ENCODE measurements around the gene SRP68. TPM values are rescaled to one million over a fixed set of nuclear protein-coding genes. Genes with fewer than 3 reads are reported as not detected.

Gene SRP68
- 27.5 and 30.4 TPM in 2 replicates for total RNA-seq (2012; rRNA removed)

- Histone ChIP-seq H3K27me3 (ENCODE audit: control insufficient read depth, insufficient read depth, low read length) (peaks cover 37% of the 10 kb centered on the region), H3K4me3 (ENCODE audit: low read length) (peak within 1 kb of the TSS; percentile 78), H3K9me3 (replicated peaks; ENCODE audit: low read length) (no peaks in the 10 kb centered on the region), H3K9ac (ENCODE audit: low read depth, low read length) (peak within 1 kb of the TSS; percentile 97), H3K4me2 (ENCODE audit: low read length) (peak within 1 kb of the TSS; percentile 94), H3K36me3 (ENCODE audit: insufficient read depth, low read length) (peaks cover 9% of the 10 kb centered on the region), H3K4me1 (ENCODE audit: control insufficient read depth, insufficient read depth, low read length) (peaks cover 8% of the 10 kb centered on the region)
Measured at GRCh38 chr17:76072148-76072858, at the start of gene SRP68. Gene SRP68 (minus strand): TSS chr17:76072517. CDS start chr17:76072491, 26 bp downstream.

DNA sequence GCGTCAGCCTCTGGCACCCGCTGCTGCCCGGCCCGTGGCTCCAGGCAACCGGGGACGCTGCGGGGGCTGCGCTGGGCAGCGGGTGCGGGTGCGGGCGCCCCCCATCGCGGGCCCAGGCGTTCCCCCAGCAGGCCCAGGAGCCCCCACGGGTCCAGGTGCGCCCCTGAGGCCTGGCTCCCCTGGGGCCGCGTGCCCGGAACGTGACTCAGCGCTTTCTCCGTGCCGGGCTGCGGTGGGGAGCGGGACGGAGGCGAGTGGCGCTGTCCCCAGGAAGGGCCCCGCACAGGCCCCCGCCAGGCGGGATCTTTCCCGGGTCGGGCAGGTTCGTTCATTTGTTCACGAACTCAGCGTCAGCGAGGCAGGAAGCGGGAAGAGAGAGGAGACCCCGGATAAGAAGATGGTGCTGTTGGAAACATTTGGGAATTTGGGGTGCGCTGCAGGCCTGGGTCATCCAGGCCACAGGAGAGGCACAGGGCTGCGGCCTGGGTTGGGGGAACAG is 49.7 kb upstream of the SRP68 start:
- Histone ChIP-seq H3K27me3 (ENCODE audit: control insufficient read depth, insufficient read depth, low read length) (peaks cover 10% of the 10 kb centered on the region), H3K4me3 (ENCODE audit: low read length) (peak overlapping the region; percentile 56), H3K9me3 (replicated peaks; ENCODE audit: low read length) (no peaks in the 10 kb centered on the region), H3K4me1 (ENCODE audit: control insufficient read depth, insufficient read depth, low read length) (peaks cover 7% of the 10 kb centered on the region), H3K9ac (ENCODE audit: low read depth, low read length) (peak overlapping the region; percentile 78), H3K36me3 (ENCODE audit: insufficient read depth, low read length) (no peaks in the 10 kb centered on the region), H3K4me2 (ENCODE audit: low read length) (peak overlapping the region; percentile 76)

DNA sequence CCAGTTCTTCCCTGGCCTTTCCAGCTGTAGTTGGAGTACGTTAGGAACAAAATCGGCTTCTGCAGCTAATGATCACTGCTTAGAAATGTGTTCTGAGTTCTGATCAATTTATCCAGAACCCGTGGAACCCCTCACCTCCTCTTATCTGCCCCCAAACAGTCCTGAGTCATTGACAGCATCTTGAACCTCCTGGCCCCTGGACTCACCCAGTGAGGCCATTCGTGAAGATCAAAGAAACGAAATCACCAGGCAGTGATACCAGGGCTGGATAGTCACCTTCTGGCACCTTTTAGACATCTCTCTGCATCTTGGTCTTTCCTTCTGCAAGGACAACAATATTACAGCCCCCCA is 48.3 kb upstream of the SRP68 start:
- Histone ChIP-seq H3K4me3 (ENCODE audit: low read length) (no peak overlapping the region), H3K9ac (ENCODE audit: low read depth, low read length) (no peak overlapping the region), H3K27me3 (ENCODE audit: control insufficient read depth, insufficient read depth, low read length) (peaks cover 6% of the 10 kb centered on the region), H3K9me3 (replicated peaks; ENCODE audit: low read length) (no peaks in the 10 kb centered on the region), H3K4me2 (ENCODE audit: low read length) (no peak overlapping the region), H3K4me1 (ENCODE audit: control insufficient read depth, insufficient read depth, low read length) (peaks cover 7% of the 10 kb centered on the region), H3K36me3 (ENCODE audit: insufficient read depth, low read length) (no peaks in the 10 kb centered on the region)

- Histone ChIP-seq H3K4me2 (ENCODE audit: low read length) (no peak overlapping the region), H3K4me3 (ENCODE audit: low read length) (no peak overlapping the region), H3K9me3 (replicated peaks; ENCODE audit: low read length) (no peaks in the 10 kb centered on the region), H3K4me1 (ENCODE audit: control insufficient read depth, insufficient read depth, low read length) (peaks cover 7% of the 10 kb centered on the region), H3K36me3 (ENCODE audit: insufficient read depth, low read length) (no peaks in the 10 kb centered on the region), H3K27me3 (ENCODE audit: control insufficient read depth, insufficient read depth, low read length) (peaks cover 6% of the 10 kb centered on the region), H3K9ac (ENCODE audit: low read depth, low read length) (no peak overlapping the region)
Measured at GRCh38 chr17:76119409-76120371, 47.4 kb upstream of the SRP68 start.

- H3K9me3 ChIP-seq (replicated peaks; ENCODE audit: low read length), result no peaks in the 10 kb centered on the region
Measured at GRCh38 chr17:76115138-76115754, 42.9 kb upstream of the SRP68 start.

DNA sequence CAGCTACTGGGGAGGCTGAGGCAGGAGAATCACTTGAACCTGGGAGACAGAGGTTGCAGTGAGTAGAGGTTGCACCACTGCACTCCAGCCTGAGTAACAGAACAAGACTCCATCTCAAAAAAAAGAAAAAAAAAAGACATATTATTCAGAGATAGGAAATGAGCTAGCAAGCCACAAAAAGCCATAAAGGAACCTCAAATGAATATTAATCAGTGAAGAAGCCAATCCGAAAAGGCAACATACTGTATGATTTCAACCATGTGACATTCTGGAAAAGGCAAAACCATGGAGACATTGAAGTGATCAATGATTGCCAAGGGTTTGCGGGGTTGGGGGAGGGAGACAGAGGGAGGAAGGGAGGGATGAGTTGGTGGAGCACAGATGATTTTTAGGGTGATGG is 39.6 kb upstream of the SRP68 start:
- Histone ChIP-seq H3K36me3 (ENCODE audit: insufficient read depth, low read length) (no peaks in the 10 kb centered on the region), H3K9me3 (replicated peaks; ENCODE audit: low read length) (no peaks in the 10 kb centered on the region), H3K4me2 (ENCODE audit: low read length) (no peak overlapping the region), H3K27me3 (ENCODE audit: control insufficient read depth, insufficient read depth, low read length) (no peaks in the 10 kb centered on the region), H3K4me3 (ENCODE audit: low read length) (no peak overlapping the region), H3K4me1 (ENCODE audit: control insufficient read depth, insufficient read depth, low read length) (no peaks in the 10 kb centered on the region), H3K9ac (ENCODE audit: low read depth, low read length) (no peak overlapping the region)

More at GRCh38 chr17:76115138-76115754, 42.9 kb upstream of the SRP68 start:
- Histone ChIP-seq H3K9ac (ENCODE audit: low read depth, low read length) (no peak overlapping the region), H3K4me3 (ENCODE audit: low read length) (no peak overlapping the region), H3K36me3 (ENCODE audit: insufficient read depth, low read length) (no peaks in the 10 kb centered on the region), H3K4me2 (ENCODE audit: low read length) (no peak overlapping the region), H3K27me3 (ENCODE audit: control insufficient read depth, insufficient read depth, low read length) (no peaks in the 10 kb centered on the region), H3K4me1 (ENCODE audit: control insufficient read depth, insufficient read depth, low read length) (no peaks in the 10 kb centered on the region)

DNA sequence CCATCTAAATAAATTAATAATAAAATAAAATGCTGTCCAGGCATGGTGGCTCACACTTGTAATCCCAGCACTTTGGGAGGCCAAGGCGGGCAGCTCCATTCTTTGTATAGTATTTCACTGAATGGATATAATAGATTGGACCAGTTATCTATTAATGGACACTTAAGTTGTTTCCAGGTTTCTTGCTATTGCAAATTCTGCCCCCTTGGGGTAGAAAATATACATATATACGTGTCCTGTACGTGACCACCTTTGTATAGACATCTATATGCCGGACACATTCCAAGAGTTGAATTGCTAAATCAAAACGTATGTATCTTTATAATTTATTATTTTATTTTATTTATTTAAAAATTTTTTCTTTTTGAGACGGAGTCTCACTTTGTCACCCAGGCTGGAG is 35.2 kb upstream of the SRP68 start:
- Histone ChIP-seq H3K9me3 (replicated peaks; ENCODE audit: low read length) (no peaks in the 10 kb centered on the region), H3K4me1 (ENCODE audit: control insufficient read depth, insufficient read depth, low read length) (peaks cover 10% of the 10 kb centered on the region), H3K4me3 (ENCODE audit: low read length) (no peak overlapping the region), H3K4me2 (ENCODE audit: low read length) (no peak overlapping the region), H3K36me3 (ENCODE audit: insufficient read depth, low read length) (no peaks in the 10 kb centered on the region), H3K9ac (ENCODE audit: low read depth, low read length) (no peak overlapping the region), H3K27me3 (ENCODE audit: control insufficient read depth, insufficient read depth, low read length) (no peaks in the 10 kb centered on the region)

GRCh38 chr17:76106703-76107102 is 34.4 kb upstream of the SRP68 start:
- no peak overlapping the region for H3K4me3 ChIP-seq (ENCODE audit: low read length)
- H3K4me2 ChIP-seq (ENCODE audit: low read length), result no peak overlapping the region
- peaks cover 11% of the 10 kb centered on the region for H3K4me1 ChIP-seq (ENCODE audit: control insufficient read depth, insufficient read depth, low read length)
- H3K36me3 ChIP-seq (ENCODE audit: insufficient read depth, low read length), result peaks cover 1% of the 10 kb centered on the region
- no peak overlapping the region for H3K9ac ChIP-seq (ENCODE audit: low read depth, low read length)
- no peaks in the 10 kb centered on the region for H3K9me3 ChIP-seq (replicated peaks; ENCODE audit: low read length)
- H3K27me3 ChIP-seq (ENCODE audit: control insufficient read depth, insufficient read depth, low read length), result no peaks in the 10 kb centered on the region

DNA sequence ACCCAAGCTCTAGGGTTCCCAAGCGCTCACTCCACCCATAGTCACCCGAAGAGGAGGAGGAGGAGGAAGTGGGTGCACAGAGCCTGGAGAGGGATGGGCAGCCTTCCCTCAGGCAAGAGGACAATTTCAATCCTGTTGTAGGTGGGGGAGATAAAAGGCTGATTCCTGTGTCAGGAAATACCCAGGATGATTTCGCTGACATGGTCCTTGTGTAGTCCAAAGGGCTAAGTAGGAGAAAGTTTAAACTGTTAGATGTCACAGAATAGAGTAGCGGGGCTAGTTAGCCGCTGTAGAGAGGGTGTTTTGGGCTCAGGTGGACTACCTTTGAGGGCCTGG is 32.5 kb upstream of the SRP68 start:
- Histone ChIP-seq H3K36me3 (ENCODE audit: insufficient read depth, low read length) (peaks cover 13% of the 10 kb centered on the region), H3K4me1 (ENCODE audit: control insufficient read depth, insufficient read depth, low read length) (peaks cover 11% of the 10 kb centered on the region), H3K4me3 (ENCODE audit: low read length) (no peak overlapping the region), H3K9me3 (replicated peaks; ENCODE audit: low read length) (no peaks in the 10 kb centered on the region), H3K27me3 (ENCODE audit: control insufficient read depth, insufficient read depth, low read length) (no peaks in the 10 kb centered on the region), H3K4me2 (ENCODE audit: low read length) (no peak overlapping the region), H3K9ac (ENCODE audit: low read depth, low read length) (no peak overlapping the region)

- Histone ChIP-seq H3K4me3 (ENCODE audit: low read length) (peak overlapping the region; percentile 89), H3K4me2 (ENCODE audit: low read length) (peak overlapping the region; percentile 98), H3K27me3 (ENCODE audit: control insufficient read depth, insufficient read depth, low read length) (no peaks in the 10 kb centered on the region), H3K36me3 (ENCODE audit: insufficient read depth, low read length) (peaks cover 19% of the 10 kb centered on the region), H3K9me3 (replicated peaks; ENCODE audit: low read length) (no peaks in the 10 kb centered on the region), H3K4me1 (ENCODE audit: control insufficient read depth, insufficient read depth, low read length) (peaks cover 11% of the 10 kb centered on the region), H3K9ac (ENCODE audit: low read depth, low read length) (peak overlapping the region; percentile 88)
Measured at GRCh38 chr17:76104140-76104895, 32.0 kb upstream of the SRP68 start.

Data from skeletal muscle satellite cell (primary cell).